Naive B cell (primary cell): Measurements from ENCODE around the gene UQCC5. TPM values are rescaled to one million over a fixed set of nuclear protein-coding genes. Genes with fewer than 3 reads are reported as not detected.

ENCODE experiments used
- ATAC-seq, 2 donors: fragments of 150-1000 bp; cut with Tn5 transposase; 2 replicates each; pipeline ENCODE4 v1.10.0; 2021; ENCODE audit warnings: low read depth in 2 of 2, mild to moderate bottlenecking in 2 of 2, moderate library complexity in 2 of 2
- DNase-seq: peaks from one replicate; pipeline ENCODE4 v3.0.0; 2022
- H3K27ac Mint-ChIP-seq, 6 donors: one replicate each; pipeline ENCODE4 v1.8.0; 2020 to 2022; ENCODE audit warnings: mild to moderate bottlenecking in 6 of 6, mixed read lengths in 6 of 6, moderate library complexity in 5 of 6, inconsistent platforms in 2 of 6
- H3K27me3 Mint-ChIP-seq, 3 donors: one replicate each; pipeline ENCODE4 v1.8.0; 2021 to 2022; ENCODE audit warnings: mixed read lengths in 3 of 3, mild to moderate bottlenecking in 1 of 3
- H3K36me3 Mint-ChIP-seq, 2 donors: one replicate each; pipeline ENCODE4 v1.8.0; 2020 to 2022; ENCODE audit warnings: mixed read lengths in 2 of 2, inconsistent platforms in 1 of 2, mild to moderate bottlenecking in 1 of 2
- H3K4me1 Mint-ChIP-seq, 3 donors: one replicate each; pipeline ENCODE4 v1.8.0; 2020 to 2022; ENCODE audit warnings: mixed read lengths in 3 of 3, inconsistent platforms in 1 of 3, mild to moderate bottlenecking in 1 of 3, moderate library complexity in 1 of 3
- H3K4me3 Mint-ChIP-seq, 8 donors: one replicate each; pipeline ENCODE4 v1.8.0; 2020 to 2022; ENCODE audit warnings: mild to moderate bottlenecking in 8 of 8, mixed read lengths in 8 of 8, moderate library complexity in 8 of 8, inconsistent platforms in 2 of 8
- H3K9me3 Mint-ChIP-seq, 7 donors: one replicate each; pipeline ENCODE4 v1.8.0; 2020 to 2022; ENCODE audit warnings: mixed read lengths in 7 of 7, mild to moderate bottlenecking in 5 of 7, inconsistent platforms in 2 of 7, moderate library complexity in 1 of 7
- polyA plus RNA-seq, 6 donors: library from polyadenylated mRNA; unstranded; fragments of 300-500 nt; fragmentation: Illumina TruSeq; gene quantifications; one replicate each; pipeline ENCODE4 v1.2.3, GENCODE V29; 2021; ENCODE audit warnings: low read depth in 6 of 6

The UQCC5 gene
- polyA plus RNA-seq, 6 donors from 2014 or later = 10.5 to 54.7 (median 20.2) TPM

GRCh38 chr3:52512727-52513126, 23.7 kb upstream of the UQCC5 start:
- Mint-ChIP-seq H3K9me3 (no peaks in the 10 kb centered on the region), H3K36me3 (no peaks in the 10 kb centered on the region), H3K27me3 (no peaks in the 10 kb centered on the region), H3K4me3 (no peak overlapping the region), H3K27ac (no peak overlapping the region), H3K4me1 (no peaks in the 10 kb centered on the region)
- ATAC-seq (no peak), DNase-seq (no peak)

DNA sequence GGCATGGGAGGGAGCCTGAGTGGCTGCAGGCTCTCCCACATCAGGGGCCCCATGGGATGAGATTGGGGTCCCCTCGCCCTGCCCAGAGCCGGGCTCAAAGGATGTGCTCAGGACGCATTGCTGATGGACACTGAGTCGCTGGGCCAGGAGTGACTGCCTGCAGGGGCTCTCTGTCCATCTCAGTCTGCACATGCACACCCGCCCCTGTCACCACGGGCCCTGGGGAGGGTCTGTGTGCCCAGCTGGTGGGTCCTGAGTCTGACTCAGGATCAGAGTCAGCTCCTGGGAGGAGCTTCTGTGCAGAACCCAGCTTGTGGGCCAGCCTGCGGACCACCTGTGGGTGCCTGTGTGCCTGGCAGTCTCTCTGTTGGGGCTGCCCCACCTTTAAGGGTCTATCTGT, 23.1 kb upstream of the UQCC5 start:
- Mint-ChIP-seq H3K36me3 (no peaks in the 10 kb centered on the region), H3K4me3 (no peak overlapping the region), H3K4me1 (no peaks in the 10 kb centered on the region), H3K27me3 (no peaks in the 10 kb centered on the region), H3K9me3 (no peaks in the 10 kb centered on the region), H3K27ac (no peak overlapping the region)
- ATAC-seq = no peak
- DNase-seq = no peak

DNA sequence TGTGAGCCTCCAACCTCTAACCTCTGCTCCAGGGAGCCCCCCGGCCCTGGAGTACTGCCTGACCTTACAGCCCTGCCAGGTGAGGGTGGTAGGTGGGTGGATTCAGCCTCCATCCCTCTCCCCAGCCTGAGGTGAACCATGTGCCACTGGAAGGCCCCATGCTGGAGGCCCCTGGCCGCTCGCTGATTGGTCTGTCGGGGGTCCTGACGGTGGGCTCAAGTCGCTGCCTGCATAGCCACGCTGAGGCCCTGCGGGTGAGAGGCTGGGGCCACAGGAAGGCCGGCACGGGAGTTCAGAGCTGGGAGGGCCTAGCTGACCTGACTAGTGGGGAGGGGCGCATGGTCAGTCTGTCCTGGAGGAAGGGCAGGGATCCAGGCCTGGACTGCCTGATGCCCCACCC, 21.8 kb upstream of the UQCC5 start:
- Mint-ChIP-seq H3K4me1 (no peaks in the 10 kb centered on the region), H3K36me3 (no peaks in the 10 kb centered on the region), H3K4me3 (no peak overlapping the region), H3K27ac (no peak overlapping the region), H3K27me3 (no peaks in the 10 kb centered on the region), H3K9me3 (no peaks in the 10 kb centered on the region)
- DNase-seq (no peak), ATAC-seq (no peak)

- ATAC-seq = no peak
- Mint-ChIP-seq H3K4me3 (no peak overlapping the region), H3K36me3 (no peaks in the 10 kb centered on the region), H3K27me3 (no peaks in the 10 kb centered on the region), H3K9me3 (no peaks in the 10 kb centered on the region), H3K4me1 (no peaks in the 10 kb centered on the region), H3K27ac (no peak overlapping the region)
- DNase-seq = no peak
Measured at GRCh38 chr3:52515192-52515591, 21.2 kb upstream of the UQCC5 start.

GRCh38 chr3:52516509-52517195, 19.8 kb upstream of the UQCC5 start:
- DNase-seq (no peak), ATAC-seq (no peak)
- H3K27me3 Mint-ChIP-seq = no peaks in the 10 kb centered on the region
- H3K27ac Mint-ChIP-seq = no peak overlapping the region
- H3K9me3 Mint-ChIP-seq = no peaks in the 10 kb centered on the region
- no peaks in the 10 kb centered on the region for H3K36me3 Mint-ChIP-seq
- H3K4me1 Mint-ChIP-seq = no peaks in the 10 kb centered on the region
- H3K4me3 Mint-ChIP-seq = no peak overlapping the region

DNA sequence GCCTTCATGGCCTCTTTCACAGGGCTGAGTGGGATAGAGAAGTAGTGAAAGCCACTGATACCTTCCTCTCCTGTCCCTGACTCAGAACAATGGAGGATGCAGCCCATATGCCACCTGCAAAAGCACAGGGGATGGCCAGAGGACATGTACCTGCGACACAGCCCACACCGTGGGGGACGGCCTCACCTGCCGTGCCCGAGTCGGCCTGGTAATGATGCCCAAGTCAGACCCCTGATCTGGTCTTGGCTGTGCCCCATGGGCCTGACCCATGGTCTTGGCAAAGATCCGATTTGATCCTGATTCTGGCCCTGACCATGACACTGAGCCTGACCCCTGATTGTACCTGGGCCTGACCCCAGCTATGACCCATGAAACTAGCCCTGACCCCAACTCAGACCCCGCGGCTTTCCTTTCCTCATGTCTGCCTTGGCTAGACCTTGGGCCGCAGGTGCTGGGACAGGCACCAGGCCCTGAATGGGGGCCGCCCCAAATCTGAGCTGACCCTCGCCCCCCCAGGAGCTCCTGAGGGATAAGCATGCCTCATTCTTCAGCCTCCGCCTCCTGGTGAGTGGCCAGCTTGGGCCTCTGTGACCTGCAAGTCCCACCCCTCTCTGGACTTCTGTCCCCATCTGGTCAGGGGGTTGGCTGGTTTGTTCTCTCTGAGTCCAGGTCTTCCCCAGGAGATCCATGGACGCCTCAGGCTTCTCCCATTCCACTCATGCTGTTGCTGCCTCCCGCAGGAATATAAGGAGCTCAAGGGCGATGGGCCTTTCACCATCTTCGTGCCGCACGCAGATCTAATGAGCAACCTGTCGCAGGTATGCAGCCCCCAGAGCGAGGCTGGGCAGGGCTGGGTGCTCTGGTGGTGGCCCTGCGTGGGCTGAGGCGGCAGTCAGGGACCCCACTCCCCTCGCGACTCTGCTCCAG, 18.3 kb upstream of the UQCC5 start:
- Mint-ChIP-seq H3K27ac (peak overlapping the region in 1 of 6 donors; percentile 11), H3K9me3 (no peaks in the 10 kb centered on the region), H3K27me3 (no peaks in the 10 kb centered on the region), H3K4me3 (no peak overlapping the region), H3K36me3 (no peaks in the 10 kb centered on the region), H3K4me1 (no peaks in the 10 kb centered on the region)
- ATAC-seq (no peak), DNase-seq (no peak)

GRCh38 chr3:52518723-52519444, 17.5 kb upstream of the UQCC5 start:
- ATAC-seq = no peak
- no peaks in the 10 kb centered on the region for H3K27me3 Mint-ChIP-seq
- H3K36me3 Mint-ChIP-seq = no peaks in the 10 kb centered on the region
- no peak for DNase-seq
- no peaks in the 10 kb centered on the region for H3K9me3 Mint-ChIP-seq
- H3K4me3 Mint-ChIP-seq = no peak overlapping the region
- peak overlapping the region in 1 of 6 donors; percentile 64 for H3K27ac Mint-ChIP-seq
- H3K4me1 Mint-ChIP-seq = no peaks in the 10 kb centered on the region

DNA sequence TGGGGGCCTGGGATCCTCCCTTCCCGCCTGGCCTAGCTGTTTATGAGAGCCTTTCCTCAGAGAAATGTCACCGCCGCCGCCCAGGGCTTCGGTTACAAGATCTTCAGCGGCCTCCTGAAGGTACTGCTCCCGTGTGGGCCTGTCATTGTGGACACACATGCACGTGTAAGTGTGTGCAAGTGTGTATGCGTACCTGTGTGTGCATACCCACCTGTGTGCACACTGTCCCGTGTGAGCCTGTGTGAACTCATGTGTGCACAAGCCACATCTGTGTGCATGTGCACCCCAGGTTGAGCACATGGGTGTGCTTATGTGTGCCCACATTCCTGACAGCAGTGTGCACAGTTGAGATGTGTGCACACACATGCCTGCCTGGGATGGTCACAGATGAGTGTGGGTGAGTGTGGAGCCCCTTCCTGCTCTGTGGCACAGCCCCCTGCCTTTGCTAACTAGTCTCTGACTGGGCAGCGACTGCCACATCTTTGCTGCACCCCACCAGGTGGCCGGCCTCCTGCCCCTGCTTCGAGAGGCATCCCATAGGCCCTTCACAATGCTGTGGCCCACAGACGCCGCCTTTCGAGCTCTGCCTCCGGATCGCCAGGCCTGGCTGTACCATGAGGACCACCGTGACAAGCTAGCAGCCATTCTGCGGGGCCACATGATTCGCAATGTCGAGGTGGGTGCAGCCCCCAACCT, 16.8 kb upstream of the UQCC5 start:
- H3K9me3 Mint-ChIP-seq = no peaks in the 10 kb centered on the region
- H3K4me3 Mint-ChIP-seq = no peak overlapping the region
- DNase-seq (no peak), ATAC-seq (no peak)
- H3K27ac Mint-ChIP-seq = peak overlapping the region in 1 of 6 donors; percentile 47
- no peaks in the 10 kb centered on the region for H3K36me3 Mint-ChIP-seq
- no peaks in the 10 kb centered on the region for H3K4me1 Mint-ChIP-seq
- no peaks in the 10 kb centered on the region for H3K27me3 Mint-ChIP-seq

- Mint-ChIP-seq H3K27me3 (no peaks in the 10 kb centered on the region), H3K36me3 (no peaks in the 10 kb centered on the region), H3K4me3 (no peak overlapping the region), H3K27ac (no peak overlapping the region), H3K9me3 (no peaks in the 10 kb centered on the region), H3K4me1 (no peaks in the 10 kb centered on the region)
- ATAC-seq (no peak), DNase-seq (no peak)
Measured at GRCh38 chr3:52520141-52520667, 16.2 kb upstream of the UQCC5 start.

DNA sequence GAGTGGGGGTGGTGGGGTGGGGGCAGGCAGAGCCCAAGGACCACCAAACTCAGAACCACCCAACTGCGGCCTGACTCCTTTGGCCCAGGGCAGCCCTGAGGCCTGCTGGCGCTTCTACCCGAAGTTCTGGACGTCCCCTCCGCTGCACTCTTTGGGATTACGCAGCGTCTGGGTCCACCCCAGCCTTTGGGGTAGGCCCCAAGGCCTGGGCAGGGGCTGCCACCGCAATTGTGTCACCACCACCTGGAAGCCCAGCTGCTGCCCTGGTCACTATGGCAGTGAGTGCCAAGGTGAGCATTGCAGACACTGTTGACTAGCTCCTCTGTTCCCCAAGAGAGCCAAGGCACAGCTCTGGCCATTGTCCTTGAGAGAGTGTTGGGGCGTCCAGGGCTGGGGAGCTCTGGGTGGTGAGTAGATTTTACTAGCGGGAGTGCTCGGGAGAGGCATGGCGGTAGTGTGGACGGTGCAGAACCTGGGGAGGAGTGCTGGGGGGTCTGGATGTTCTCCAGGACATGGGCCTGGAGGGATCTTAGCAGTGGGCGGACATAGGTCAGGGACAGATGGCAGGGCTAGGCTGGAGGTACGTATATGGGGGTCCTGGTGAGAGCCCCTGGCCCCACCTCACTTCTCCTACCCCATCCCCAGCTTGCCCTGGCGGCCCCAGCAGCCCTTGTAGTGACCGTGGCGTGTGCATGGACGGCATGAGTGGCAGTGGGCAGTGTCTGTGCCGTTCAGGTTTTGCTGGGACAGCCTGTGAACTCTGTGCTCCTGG, 15.5 kb upstream of the UQCC5 start:
- H3K36me3 Mint-ChIP-seq = no peaks in the 10 kb centered on the region
- DNase-seq (no peak), ATAC-seq (no peak)
- H3K9me3 Mint-ChIP-seq = no peaks in the 10 kb centered on the region
- H3K4me1 Mint-ChIP-seq = no peaks in the 10 kb centered on the region
- no peaks in the 10 kb centered on the region for H3K27me3 Mint-ChIP-seq
- no peak overlapping the region for H3K4me3 Mint-ChIP-seq
- H3K27ac Mint-ChIP-seq = no peak overlapping the region

DNA sequence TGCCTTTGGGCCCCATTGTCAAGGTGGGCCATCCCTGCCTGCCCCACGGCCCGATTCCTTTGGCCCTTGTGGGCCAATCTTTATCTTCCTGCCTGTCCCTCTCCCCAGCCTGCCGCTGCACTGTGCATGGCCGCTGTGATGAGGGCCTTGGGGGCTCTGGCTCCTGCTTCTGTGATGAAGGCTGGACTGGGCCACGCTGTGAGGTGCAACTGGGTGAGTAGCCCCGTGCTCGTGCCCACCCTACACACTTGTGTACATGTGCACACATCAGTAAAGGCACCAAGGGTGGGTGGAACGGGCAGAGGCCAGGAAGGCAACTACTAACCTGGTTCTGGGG, 14.9 kb upstream of the UQCC5 start:
- DNase-seq (no peak), ATAC-seq (no peak)
- Mint-ChIP-seq H3K9me3 (no peaks in the 10 kb centered on the region), H3K27me3 (no peaks in the 10 kb centered on the region), H3K4me3 (no peak overlapping the region), H3K4me1 (no peaks in the 10 kb centered on the region), H3K36me3 (no peaks in the 10 kb centered on the region), H3K27ac (no peak overlapping the region)

DNA sequence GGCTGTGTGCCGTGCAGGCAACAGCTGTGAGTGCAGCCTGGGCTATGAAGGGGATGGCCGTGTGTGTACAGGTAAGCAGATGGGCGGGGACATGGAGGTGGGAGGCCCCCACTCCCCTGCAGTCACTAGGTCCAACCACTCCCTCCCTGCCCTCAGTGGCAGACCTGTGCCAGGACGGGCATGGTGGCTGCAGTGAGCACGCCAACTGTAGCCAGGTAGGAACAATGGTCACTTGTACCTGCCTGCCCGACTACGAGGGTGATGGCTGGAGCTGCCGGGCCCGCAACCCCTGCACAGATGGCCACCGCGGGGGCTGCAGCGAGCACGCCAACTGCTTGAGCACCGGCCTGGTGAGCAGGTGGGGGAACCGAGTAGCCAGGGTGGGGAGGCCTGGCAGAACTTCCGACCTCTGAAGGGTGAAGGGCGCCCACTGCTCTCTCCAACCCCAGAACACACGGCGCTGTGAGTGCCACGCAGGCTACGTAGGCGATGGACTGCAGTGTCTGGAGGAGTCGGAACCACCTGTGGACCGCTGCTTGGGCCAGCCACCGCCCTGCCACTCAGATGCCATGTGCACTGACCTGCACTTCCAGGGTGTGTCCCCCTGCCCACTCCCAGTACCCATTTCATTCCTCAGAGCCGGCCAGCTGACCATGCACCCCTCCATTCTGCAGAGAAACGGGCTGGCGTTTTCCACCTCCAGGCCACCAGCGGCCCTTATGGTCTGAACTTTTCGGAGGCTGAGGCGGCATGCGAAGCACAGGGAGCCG, 14.3 kb upstream of the UQCC5 start:
- DNase-seq = no peak
- Mint-ChIP-seq H3K27me3 (no peaks in the 10 kb centered on the region), H3K4me3 (no peak overlapping the region), H3K27ac (no peak overlapping the region), H3K9me3 (no peaks in the 10 kb centered on the region), H3K4me1 (no peaks in the 10 kb centered on the region), H3K36me3 (no peaks in the 10 kb centered on the region)
- ATAC-seq = no peak
